GM12878 (cell line): ENCODE data around the gene SETBP1. TPM values are rescaled to one million over a fixed set of nuclear protein-coding genes. Genes with fewer than 3 reads are reported as not detected.
A peak's percentile ranks its signal among the peaks of the same experiment; 100 is the strongest.

ENCODE experiments used
- ATAC-seq: fragments of 200-7000 bp; cut with Tn5 transposase; 3 replicates; pipeline ENCODE4 v1.9.1; 2020; ENCODE audit warnings: mild to moderate bottlenecking, moderate library complexity
- BruUV-seq: library from RNA; stranded (reverse); fragments of 400-500 nt; replicated peaks from 2 replicates; lab custom pipeline; 2021; lab: Mats Ljungman, UMichigan
- CTCF ChIA-PET: fragments of 300-600 bp; sonication (Branson Sonifier 250); formaldehyde crosslinking; extraction: SDS; loops from one replicate; lab custom pipeline; 2021; ENCODE audit warnings: inconsistent platforms; lab: Yijun Ruan, JAX
- POLR2A ChIA-PET: fragments of 350-600 bp; formaldehyde crosslinking; extraction: SDS; loops from one replicate; lab custom pipeline; 2021; ENCODE audit warnings: inconsistent platforms; lab: Charles Lee
- RAD21 ChIA-PET: fragments of 300-600 bp; sonication (Branson Sonifier 250); formaldehyde crosslinking; loops from one replicate; lab custom pipeline; 2023; ENCODE audit warnings: antibody characterized with exemption; ENCODE audit not compliant: unreplicated experiment; lab: Charles Lee
- SMC1A ChIA-PET: fragments of 300-600 bp; sonication (Branson Sonifier 250); formaldehyde crosslinking; loops from one replicate; lab custom pipeline; 2023; ENCODE audit not compliant: unreplicated experiment, uncharacterized antibody; lab: Charles Lee
- DNase-seq: peaks from one replicate; pipeline ENCODE4 v3.0.0-alpha.2; 2011; ENCODE audit warnings: low read depth, low spot score
- FAIRE-seq: peaks from 3 replicates; lab custom pipeline; 2011; peaks lifted over from hg19 to GRCh38; lab: Jason Lieb, UNC
- H2AFZ ChIP-seq: 2 replicates; pipeline ENCODE4 v1.6.0; 2011; ENCODE audit warnings: low read depth, low read length, control low read depth; ENCODE audit not compliant: control insufficient read depth
- H3K27ac ChIP-seq: 2 replicates; pipeline ENCODE4 v1.5.1; 2011; ENCODE audit warnings: control low read depth; ENCODE audit not compliant: control insufficient read depth, insufficient read depth
- H3K27me3 ChIP-seq, 2 experiments: replicated peaks in 1 of 2; 2 replicates each; pipeline versions ENCODE4 v1.6.0 to v1.6.1; 2011; ENCODE audit warnings: low read length in 1 of 2; ENCODE audit not compliant: control insufficient read depth in 2 of 2, insufficient read depth in 2 of 2
- H3K36me3 ChIP-seq, 2 experiments: 2 replicates each; pipeline ENCODE4 v1.5.1; 2011; ENCODE audit warnings: low read length in 1 of 2; ENCODE audit not compliant: control insufficient read depth in 2 of 2, insufficient read depth in 2 of 2
- H3K4me1 ChIP-seq: 2 replicates; pipeline ENCODE4 v1.6.1; 2011; ENCODE audit warnings: mild to moderate bottlenecking, low read length, moderate library complexity, mixed read lengths; ENCODE audit not compliant: control insufficient read depth, insufficient read depth
- H3K4me2 ChIP-seq: 2 replicates; pipeline ENCODE4 v1.6.0; 2011; ENCODE audit warnings: control low read depth; ENCODE audit not compliant: control insufficient read depth, insufficient read depth
- H3K4me3 ChIP-seq: fragments of 200-600 bp; sonication (generic); 2 replicates; pipeline ENCODE4 v1.5.1; 2016
- H3K79me2 ChIP-seq: 2 replicates; pipeline ENCODE4 v1.6.0; 2011; ENCODE audit warnings: low read length; ENCODE audit not compliant: control insufficient read depth, insufficient read depth
- H3K9ac ChIP-seq: 2 replicates; pipeline ENCODE4 v1.8.0; 2011; ENCODE audit warnings: low read length, control low read depth, mixed read lengths; ENCODE audit not compliant: control insufficient read depth, insufficient read depth
- H3K9me3 ChIP-seq: replicated peaks from 3 replicates; pipeline ENCODE4 v1.5.1; 2011; ENCODE audit warnings: mild to moderate bottlenecking, low read length; ENCODE audit not compliant: control insufficient read depth, insufficient read depth
- H4K20me1 ChIP-seq: 2 replicates; pipeline ENCODE4 v1.6.0; 2011; ENCODE audit not compliant: control insufficient read depth, insufficient read depth
- CHD4 ChIP-seq: fragments of 200-600 bp; sonication (generic); IDR thresholded peaks from 2 replicates; pipeline ENCODE4 v1.6.1; 2016; ENCODE audit warnings: mild to moderate bottlenecking
- CREM ChIP-seq: IDR thresholded peaks from 2 replicates; pipeline ENCODE4 v1.6.1; 2014; ENCODE audit warnings: antibody characterized with exemption, low read depth
- DPF2 ChIP-seq: fragments of 450-650 bp; IDR thresholded peaks from 2 replicates; pipeline ENCODE4 v1.6.1; 2017; ENCODE audit warnings: mild to moderate bottlenecking
- EED ChIP-seq: sonication (generic); IDR thresholded peaks from 2 replicates; pipeline ENCODE4 v1.6.1; 2016; ENCODE audit warnings: antibody characterized with exemption, low read depth
- HSF1 ChIP-seq: fragments of 150-350 bp; IDR thresholded peaks from 2 replicates; pipeline ENCODE4 v1.6.1; 2014; ENCODE audit warnings: mild to moderate bottlenecking, low read depth, low read length
- KLF5 ChIP-seq: fragments of 450-650 bp; IDR thresholded peaks from 2 replicates; pipeline ENCODE4 v1.6.1; 2014; ENCODE audit warnings: mild to moderate bottlenecking; ENCODE audit not compliant: partially characterized antibody
- MLLT1 ChIP-seq: fragments of 450-650 bp; IDR thresholded peaks from 2 replicates; pipeline ENCODE4 v1.6.1; 2016; ENCODE audit warnings: mild to moderate bottlenecking
- MTA2 ChIP-seq: fragments of 450-650 bp; IDR thresholded peaks from 2 replicates; pipeline ENCODE4 v1.6.1; 2016; ENCODE audit warnings: low read depth, mild to moderate bottlenecking, moderate library complexity
- NFIC ChIP-seq: IDR thresholded peaks from 2 replicates; pipeline ENCODE4 v1.6.1; 2012; ENCODE audit warnings: low read depth, mild to moderate bottlenecking, inconsistent platforms, low read length, moderate library complexity
- NR2C1 ChIP-seq: fragments of 450-650 bp; IDR thresholded peaks from 2 replicates; pipeline ENCODE4 v1.6.1; 2017; ENCODE audit warnings: antibody characterized with exemption, mild to moderate bottlenecking, moderate library complexity
- POLR2AphosphoS5 ChIP-seq: IDR thresholded peaks from 2 replicates; pipeline ENCODE4 v1.6.1; 2011; ENCODE audit warnings: mild to moderate bottlenecking, low read length, inconsistent platforms
- POU2F2 ChIP-seq: IDR thresholded peaks from 3 replicates; pipeline ENCODE4 v1.6.1; 2011; ENCODE audit warnings: low read depth, mild to moderate bottlenecking, low read length, borderline replicate concordance
- RAD21 ChIP-seq: IDR thresholded peaks from 2 replicates; pipeline ENCODE4 v1.6.1; 2011; ENCODE audit warnings: mild to moderate bottlenecking, low read depth, low read length, moderate library complexity; ENCODE audit not compliant: insufficient read depth
- RCOR1 ChIP-seq: conservative IDR thresholded peaks from 2 replicates; pipeline ENCODE4 v1.6.1; 2012; ENCODE audit warnings: low read depth, low read length, improper control_type of control experiment
- RUNX3 ChIP-seq: IDR thresholded peaks from 2 replicates; pipeline ENCODE4 v1.6.1; 2012; ENCODE audit warnings: low read length, inconsistent platforms
- SMC3 ChIP-seq: IDR thresholded peaks from 2 replicates; pipeline ENCODE4 v1.6.1; 2011; ENCODE audit warnings: low read length, improper control_type of control experiment, borderline replicate concordance
- USF1 ChIP-seq: IDR thresholded peaks from 2 replicates; pipeline ENCODE4 v1.6.1; 2011; ENCODE audit warnings: borderline replicate concordance, low read depth, mild to moderate bottlenecking, moderate library complexity, mixed read lengths, low read length; ENCODE audit not compliant: insufficient read depth; ENCODE audit errors: extremely low read length
- YBX1 ChIP-seq: fragments of 450-650 bp; IDR thresholded peaks from 2 replicates; pipeline ENCODE4 v1.6.1; 2016; ENCODE audit warnings: antibody characterized with exemption
- WGBS: methylation state at CpG from one replicate; pipeline ENCODE4 v1.1.6; 2016; ENCODE audit warnings: low lambda C conversion rate; ENCODE audit not compliant: insufficient replicate concordance, insufficient coverage; ENCODE audit errors: missing lambda C conversion rate; 5-methylcytosine and 5-hydroxymethylcytosine counted together
- in situ Hi-C: fragments of 300-500 bp; cut with MboI; formaldehyde crosslinking; loops from 9 replicates; pipeline ENCODE4 v1.14.3; 2018; ENCODE audit warnings: mixed read lengths
- intact Hi-C: fragments of 100-400 bp; cut with micrococcal nuclease; formaldehyde crosslinking; loops from one replicate; pipeline ENCODE4 v1.14.2; 2022; ENCODE audit not compliant: unreplicated experiment
- polyA plus RNA-seq, 11 experiments: library from polyadenylated mRNA; depleted of rRNA in 4 of 11; unstranded in 6 of 11; stranded (reverse) in 5 of 11; fragments of >200 nt; fragmentation: Nextera tagmentation in 4 of 11; fragmentation: Illumina TruSeq in 1 of 11; extraction: Ambion mirVana in 4 of 11; extraction: Trizol in 1 of 11; gene quantifications; 1 replicate in 1 of 11; 2 replicates in 10 of 11; pipeline versions ENCODE4 v1.2.1 to v1.2.3, GENCODE V29; 2011 to 2016; ENCODE audit warnings: inconsistent platforms in 2 of 11, missing spikeins in 2 of 11, low read depth in 1 of 11
- total RNA-seq, 4 experiments: library from RNA; depleted of rRNA in 3 of 4; stranded (reverse); fragments of >200 nt in 3 of 4; fragmentation: Illumina TruSeq in 1 of 4; extraction: Trizol in 1 of 4; gene quantifications; 2 replicates each; pipeline versions ENCODE4 v1.2.1 to v1.2.3, GENCODE V29; 2013 to 2021
- TF ChIP-seq, protein P1 (sequence below): IDR thresholded peaks from 2 replicates; pipeline ENCODE4 v1.6.1; 2012; ENCODE audit warnings: low read depth, low read length, improper control_type of control experiment
- TF ChIP-seq, protein P2 (sequence below): IDR thresholded peaks from 2 replicates; pipeline ENCODE4 v1.6.1; 2012; ENCODE audit warnings: low read length, inconsistent platforms

Gene SETBP1
- total and polyA plus RNA-seq, 10 of the 15 experiments (the other 5 are each of a cell fraction or from before 2014, with no cell fraction given) = 0.99 to 29.7 (median 8.3) TPM

- POLR2A ChIA-PET = no interaction called here
- intact Hi-C loops = no loop called here
- TF ChIP-seq YBX1 (no peak), MLLT1 (no peak), DPF2 (no peak), KLF5 (no peak), RCOR1 (no peak), POU2F2 (no peak), NR2C1 (no peak), HSF1 (no peak), SMC3 (no peak), RUNX3 (peak; percentile 72), USF1 (no peak), NFIC (peak; percentile 52; the same call in 1 of the 2 replicates), POLR2AphosphoS5 (no peak), RAD21 (no peak), MTA2 (no peak), CREM (no peak), CHD4 (no peak), EED (peak; percentile 69)
- TF ChIP-seq, protein P1, sequence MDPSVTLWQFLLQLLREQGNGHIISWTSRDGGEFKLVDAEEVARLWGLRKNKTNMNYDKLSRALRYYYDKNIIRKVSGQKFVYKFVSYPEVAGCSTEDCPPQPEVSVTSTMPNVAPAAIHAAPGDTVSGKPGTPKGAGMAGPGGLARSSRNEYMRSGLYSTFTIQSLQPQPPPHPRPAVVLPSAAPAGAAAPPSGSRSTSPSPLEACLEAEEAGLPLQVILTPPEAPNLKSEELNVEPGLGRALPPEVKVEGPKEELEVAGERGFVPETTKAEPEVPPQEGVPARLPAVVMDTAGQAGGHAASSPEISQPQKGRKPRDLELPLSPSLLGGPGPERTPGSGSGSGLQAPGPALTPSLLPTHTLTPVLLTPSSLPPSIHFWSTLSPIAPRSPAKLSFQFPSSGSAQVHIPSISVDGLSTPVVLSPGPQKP = no peak
- TF ChIP-seq, protein P2, sequence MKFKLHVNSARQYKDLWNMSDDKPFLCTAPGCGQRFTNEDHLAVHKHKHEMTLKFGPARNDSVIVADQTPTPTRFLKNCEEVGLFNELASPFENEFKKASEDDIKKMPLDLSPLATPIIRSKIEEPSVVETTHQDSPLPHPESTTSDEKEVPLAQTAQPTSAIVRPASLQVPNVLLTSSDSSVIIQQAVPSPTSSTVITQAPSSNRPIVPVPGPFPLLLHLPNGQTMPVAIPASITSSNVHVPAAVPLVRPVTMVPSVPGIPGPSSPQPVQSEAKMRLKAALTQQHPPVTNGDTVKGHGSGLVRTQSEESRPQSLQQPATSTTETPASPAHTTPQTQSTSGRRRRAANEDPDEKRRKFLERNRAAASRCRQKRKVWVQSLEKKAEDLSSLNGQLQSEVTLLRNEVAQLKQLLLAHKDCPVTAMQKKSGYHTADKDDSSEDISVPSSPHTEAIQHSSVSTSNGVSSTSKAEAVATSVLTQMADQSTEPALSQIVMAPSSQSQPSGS = 0 out of 2 replicates have a peak, but pooled peaks have one; percentile 30
These were observed 36.0 kb downstream of the SETBP1 start for GRCh38 chr18:44716697-44717163.

More at GRCh38 chr18:44716697-44717163, 36.0 kb downstream of the SETBP1 start:
- ChIA-PET CTCF (interaction anchor here (1.0 kb wide), 1 partner anchor 25 kb away, joined by 3 read pairs; no protein-coding TSS in a partner anchor), SMC1A (interaction anchor here (0.8 to 1.1 kb wide), 4 partner anchors 9 to 106 kb away, joined by 3 to 4 read pairs (median 4); no protein-coding TSS in a partner anchor), RAD21 (interaction anchor here (0.9 kb wide), 1 partner anchor 9 kb away, joined by 3 read pairs; no protein-coding TSS in a partner anchor)
- WGBS = 63% methylated on average over 5 of the region's 5 CpGs
- in situ Hi-C loops = no loop called here
- H3K4me2 ChIP-seq = no peak overlapping the region
- no peak overlapping the region for H3K27ac ChIP-seq
- H3K9ac ChIP-seq = no peak overlapping the region
- H2AFZ ChIP-seq = no peak overlapping the region
- no peak overlapping the region for H3K4me3 ChIP-seq
- peaks cover 0 to 2% of the 10 kb centered on the region in 2 experiments; a peak in 1 of 4 replicates for H3K36me3 ChIP-seq
- no peaks in the 10 kb centered on the region for H4K20me1 ChIP-seq
- peaks cover 26% of the 10 kb centered on the region for H3K4me1 ChIP-seq
- no peaks in the 10 kb centered on the region for H3K27me3 ChIP-seq
- BruUV-seq = no TSS peak
- FAIRE-seq (no peak), DNase-seq (no peak), ATAC-seq (peak; percentile 47)
- H3K9me3 ChIP-seq = no peaks in the 10 kb centered on the region
- no peaks in the 10 kb centered on the region for H3K79me2 ChIP-seq
